ENCODE measurements around the gene MUC5B.
"Not testable (repeated sequence)": the region's sequence is repeated elsewhere in the genome, so short reads cannot be mapped to it uniquely, and the experiment has no call there.

MUC5B gene

DNA sequence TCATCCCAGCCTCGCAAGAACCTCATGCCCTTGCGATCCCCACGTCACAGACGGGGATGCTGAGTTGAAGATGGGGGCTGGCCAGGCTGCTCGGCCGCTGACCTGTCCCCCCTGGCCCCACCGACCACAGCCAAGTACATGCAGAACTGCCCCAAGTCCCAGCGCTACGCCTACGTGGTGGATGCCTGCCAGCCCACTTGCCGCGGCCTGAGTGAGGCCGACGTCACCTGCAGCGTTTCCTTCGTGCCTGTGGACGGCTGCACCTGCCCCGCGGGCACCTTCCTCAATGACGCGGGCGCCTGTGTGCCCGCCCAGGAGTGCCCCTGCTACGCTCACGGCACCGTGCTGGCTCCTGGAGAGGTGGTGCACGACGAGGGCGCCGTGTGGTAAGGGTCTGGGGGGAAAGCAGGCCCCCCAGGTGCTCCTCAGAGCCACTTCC is 10.0 kb downstream of the MUC5B start:
- no peak for DNase-seq (ENCODE audit: low read depth)

- DNase-seq (ENCODE audit: low read depth) = no peak
These were observed 10.6 kb downstream of the MUC5B start for GRCh38 chr11:1233351-1234053.

GRCh38 chr11:1234054-1234720 is 11.3 kb downstream of the MUC5B start:
- no peak for DNase-seq (ENCODE audit: low read depth)

DNA sequence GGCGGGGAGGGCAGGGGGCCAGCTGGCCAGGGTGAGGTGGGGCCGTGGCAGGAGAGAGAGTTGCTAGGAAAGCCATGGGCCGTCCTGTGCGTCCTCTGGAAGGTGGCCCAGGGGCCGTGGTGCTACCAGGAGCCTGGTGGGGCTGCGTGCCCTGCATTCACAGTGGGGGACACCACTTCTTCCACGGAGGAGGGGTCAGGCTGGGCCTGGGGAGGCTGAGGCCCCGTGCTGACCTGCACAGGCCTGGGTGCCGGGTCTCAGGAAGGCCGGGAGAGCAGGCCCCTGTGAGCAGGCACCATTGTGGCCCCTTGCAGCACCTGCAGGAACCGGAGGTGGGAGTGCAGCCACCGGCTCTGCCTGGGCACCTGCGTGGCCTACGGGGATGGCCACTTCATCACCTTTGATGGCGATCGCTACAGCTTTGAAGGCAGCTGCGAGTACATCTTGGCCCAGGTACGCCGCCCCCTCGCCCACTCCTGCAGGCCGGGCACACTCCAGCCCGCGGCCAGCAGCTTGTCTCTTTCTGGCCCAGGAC is 12.0 kb downstream of the MUC5B start:
- no peak for DNase-seq (ENCODE audit: low read depth)

- no peak for DNase-seq (ENCODE audit: low read depth)
These were observed 12.5 kb downstream of the MUC5B start for GRCh38 chr11:1235306-1235900.

DNA sequence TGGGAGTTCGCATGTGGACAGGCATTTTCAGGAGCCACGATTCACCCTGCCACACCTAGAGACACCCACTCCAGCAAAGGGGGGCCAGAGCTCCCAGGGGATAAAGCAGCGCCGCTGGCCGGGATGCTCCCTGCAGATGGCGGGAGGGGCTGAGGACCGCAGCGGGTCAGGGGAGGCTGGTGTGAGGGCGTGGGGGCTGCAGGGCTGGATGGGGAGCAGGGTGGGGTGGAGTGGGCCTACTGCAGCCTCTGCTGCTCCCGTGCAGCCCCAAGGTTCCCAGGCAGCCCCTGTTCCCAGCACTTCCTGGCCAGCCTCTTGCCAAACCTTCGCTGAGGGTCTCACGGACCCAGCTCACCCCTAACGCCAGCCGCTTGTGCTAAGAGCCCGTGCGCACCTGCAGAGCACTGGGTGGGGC is 13.0 kb downstream of the MUC5B start:
- no peak for DNase-seq (ENCODE audit: low read depth)

DNA sequence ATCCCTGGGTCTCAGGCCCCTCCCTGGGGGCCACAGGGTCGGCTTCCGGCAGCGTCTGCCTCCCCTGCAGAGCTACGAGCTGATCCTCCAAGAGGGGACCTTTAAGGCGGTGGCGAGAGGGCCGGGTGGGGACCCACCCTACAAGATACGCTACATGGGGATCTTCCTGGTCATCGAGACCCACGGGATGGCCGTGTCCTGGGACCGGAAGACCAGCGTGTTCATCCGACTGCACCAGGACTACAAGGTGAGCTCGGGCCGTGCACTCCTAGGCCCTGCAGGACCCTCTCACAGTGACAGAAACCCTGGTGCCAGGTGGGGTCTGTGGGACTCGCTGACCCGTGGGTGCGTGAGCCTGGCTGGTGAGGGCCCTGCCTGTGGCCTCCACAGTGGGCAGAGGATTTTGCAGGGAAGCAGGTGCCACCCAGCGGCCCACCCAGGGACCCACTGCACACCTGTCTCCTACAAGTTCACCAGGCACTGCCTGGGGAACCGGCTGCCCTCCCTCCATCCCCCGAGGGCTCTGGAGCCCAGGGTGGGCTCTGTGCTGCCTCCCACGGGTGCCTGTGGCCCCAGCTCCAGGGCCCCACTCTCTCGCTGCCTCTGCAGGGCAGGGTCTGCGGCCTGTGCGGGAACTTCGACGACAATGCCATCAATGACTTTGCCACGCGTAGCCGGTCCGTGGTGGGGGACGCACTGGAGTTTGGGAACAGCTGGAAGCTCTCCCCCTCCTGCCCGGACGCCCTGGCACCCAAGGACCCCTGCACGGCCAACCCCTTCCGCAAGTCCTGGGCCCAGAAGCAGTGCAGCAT is 13.7 kb downstream of the MUC5B start:
- DNase-seq (ENCODE audit: low read depth) = no peak

GRCh38 chr11:1237128-1237580 is 14.3 kb downstream of the MUC5B start:
- no peak for DNase-seq (ENCODE audit: low read depth)

- no peak for DNase-seq (ENCODE audit: low read depth)
These were observed 15.0 kb downstream of the MUC5B start for GRCh38 chr11:1237851-1238250.

DNA sequence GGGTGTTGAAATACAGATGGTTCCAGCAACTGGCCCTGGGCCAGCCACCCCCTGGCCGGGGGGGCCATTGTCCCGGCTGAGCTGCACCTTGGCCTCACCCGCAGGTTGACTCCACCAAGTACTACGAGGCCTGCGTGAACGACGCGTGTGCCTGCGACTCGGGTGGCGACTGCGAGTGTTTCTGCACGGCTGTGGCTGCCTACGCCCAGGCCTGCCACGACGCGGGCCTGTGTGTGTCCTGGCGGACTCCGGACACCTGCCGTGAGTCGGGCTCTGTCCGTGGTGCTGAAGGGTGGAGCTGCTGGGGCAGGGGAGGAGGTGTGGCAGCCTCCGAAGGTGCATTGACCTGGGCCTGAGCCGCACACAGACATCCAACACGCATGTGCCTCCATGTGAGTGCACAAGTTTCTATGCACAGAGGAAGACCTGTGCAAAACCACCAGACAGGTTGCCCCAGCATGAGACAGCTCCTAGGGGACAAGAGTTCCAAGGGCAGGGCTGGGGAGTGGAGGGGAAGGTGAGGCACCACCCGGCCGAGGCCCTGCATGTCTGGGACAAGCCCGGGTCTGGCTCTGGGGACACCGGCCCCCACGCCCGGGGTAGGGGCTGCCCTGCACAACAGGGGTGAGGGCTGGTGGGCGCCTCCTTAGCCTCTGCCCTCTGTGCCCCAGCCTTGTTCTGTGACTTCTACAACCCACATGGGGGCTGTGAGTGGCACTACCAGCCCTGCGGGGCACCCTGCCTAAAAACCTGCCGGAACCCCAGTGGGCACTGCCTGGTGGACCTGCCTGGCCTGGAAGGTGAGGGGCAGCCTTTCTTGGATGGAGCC is 16.1 kb downstream of the MUC5B start:
- DNase-seq (ENCODE audit: low read depth) = no peak

GRCh38 chr11:1239596-1240205 is 16.8 kb downstream of the MUC5B start:
- no peak for DNase-seq (ENCODE audit: low read depth)

- DNase-seq (ENCODE audit: low read depth) = no peak
These were observed 17.9 kb downstream of the MUC5B start for GRCh38 chr11:1240771-1241170.

DNA sequence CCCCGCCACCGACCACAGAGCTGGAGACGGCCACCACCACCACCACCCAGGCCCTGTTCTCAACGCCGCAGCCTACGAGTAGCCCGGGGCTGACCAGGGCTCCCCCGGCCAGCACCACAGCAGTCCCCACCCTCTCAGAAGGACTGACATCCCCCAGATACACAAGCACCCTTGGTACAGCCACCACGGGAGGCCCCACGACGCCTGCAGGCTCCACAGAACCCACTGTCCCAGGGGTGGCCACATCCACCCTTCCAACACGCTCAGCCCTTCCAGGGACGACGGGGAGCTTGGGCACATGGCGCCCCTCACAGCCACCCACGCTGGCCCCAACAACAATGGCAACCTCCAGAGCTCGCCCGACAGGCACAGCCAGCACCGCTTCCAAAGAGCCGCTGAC is 18.8 kb downstream of the MUC5B start:
- no peak for DNase-seq (ENCODE audit: low read depth)

- DNase-seq (ENCODE audit: low read depth) = no peak
These were observed 19.4 kb downstream of the MUC5B start for GRCh38 chr11:1242289-1242688.

- DNase-seq (ENCODE audit: low read depth) = not testable (repeated sequence)
These were observed 19.9 kb downstream of the MUC5B start for GRCh38 chr11:1242751-1243150.

DNA sequence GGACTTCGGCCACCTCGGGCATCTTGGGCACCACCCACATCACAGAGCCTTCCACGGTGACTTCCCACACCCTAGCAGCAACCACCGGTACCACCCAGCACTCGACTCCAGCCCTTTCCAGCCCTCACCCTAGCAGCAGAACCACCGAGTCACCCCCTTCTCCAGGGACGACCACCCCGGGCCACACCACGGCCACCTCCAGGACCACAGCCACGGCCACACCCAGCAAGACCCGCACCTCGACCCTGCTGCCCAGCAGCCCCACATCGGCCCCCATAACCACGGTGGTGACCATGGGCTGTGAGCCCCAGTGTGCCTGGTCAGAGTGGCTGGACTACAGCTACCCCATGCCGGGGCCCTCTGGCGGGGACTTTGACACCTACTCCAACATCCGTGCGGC is 20.7 kb downstream of the MUC5B start:
- not testable (repeated sequence) for DNase-seq (ENCODE audit: low read depth)

GRCh38 chr11:1244557-1244956 is 21.7 kb downstream of the MUC5B start:
- DNase-seq (ENCODE audit: low read depth) = not testable (repeated sequence)

DNA sequence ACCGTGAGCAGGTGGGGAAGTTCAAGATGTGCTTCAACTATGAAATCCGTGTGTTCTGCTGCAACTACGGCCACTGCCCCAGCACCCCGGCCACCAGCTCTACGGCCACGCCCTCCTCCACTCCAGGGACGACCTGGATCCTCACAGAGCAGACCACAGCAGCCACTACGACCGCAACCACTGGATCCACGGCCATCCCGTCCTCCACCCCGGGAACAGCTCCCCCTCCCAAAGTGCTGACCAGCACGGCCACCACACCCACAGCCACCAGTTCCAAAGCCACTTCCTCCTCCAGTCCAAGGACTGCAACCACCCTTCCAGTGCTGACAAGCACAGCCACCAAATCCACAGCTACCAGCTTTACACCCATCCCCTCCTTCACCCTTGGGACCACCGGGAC is 22.9 kb downstream of the MUC5B start:
- not testable (repeated sequence) for DNase-seq (ENCODE audit: low read depth)

- DNase-seq (ENCODE audit: low read depth) = not testable (repeated sequence)
These were observed 23.4 kb downstream of the MUC5B start for GRCh38 chr11:1246301-1246700.

DNA sequence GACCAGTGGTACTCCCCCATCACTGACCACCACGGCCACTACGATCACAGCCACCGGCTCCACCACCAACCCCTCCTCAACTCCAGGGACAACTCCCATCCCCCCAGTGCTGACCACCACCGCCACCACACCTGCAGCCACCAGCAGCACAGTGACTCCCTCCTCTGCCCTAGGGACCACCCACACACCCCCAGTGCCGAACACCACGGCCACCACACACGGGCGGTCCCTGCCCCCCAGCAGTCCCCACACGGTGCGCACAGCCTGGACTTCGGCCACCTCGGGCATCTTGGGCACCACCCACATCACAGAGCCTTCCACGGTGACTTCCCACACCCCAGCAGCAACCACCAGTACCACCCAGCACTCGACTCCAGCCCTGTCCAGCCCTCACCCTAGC is 24.2 kb downstream of the MUC5B start:
- DNase-seq (ENCODE audit: low read depth) = not testable (repeated sequence)

DNA sequence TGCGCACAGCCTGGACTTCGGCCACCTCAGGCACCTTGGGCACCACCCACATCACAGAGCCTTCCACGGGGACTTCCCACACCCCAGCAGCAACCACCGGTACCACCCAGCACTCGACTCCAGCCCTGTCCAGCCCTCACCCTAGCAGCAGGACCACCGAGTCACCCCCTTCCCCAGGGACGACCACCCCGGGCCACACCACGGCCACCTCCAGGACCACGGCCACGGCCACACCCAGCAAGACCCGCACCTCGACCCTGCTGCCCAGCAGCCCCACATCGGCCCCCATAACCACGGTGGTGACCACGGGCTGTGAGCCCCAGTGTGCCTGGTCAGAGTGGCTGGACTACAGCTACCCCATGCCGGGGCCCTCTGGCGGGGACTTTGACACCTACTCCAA is 26.1 kb downstream of the MUC5B start:
- DNase-seq (ENCODE audit: low read depth) = not testable (repeated sequence)
